Liver (tissue), 9 donors: Measurements from ENCODE around the gene GUCD1. TPM values are rescaled to one million over a fixed set of nuclear protein-coding genes. Genes with fewer than 3 reads are reported as not detected.

Source experiments
- DNase-seq: peaks from one replicate; pipeline ENCODE4 v3.0.0-alpha.2; 2017; ENCODE audit warnings: low spot score
- H3K27ac ChIP-seq, 2 donors: one replicate each; pipeline ENCODE4 v1.7.0; 2013; ENCODE audit warnings: inconsistent platforms in 2 of 2, low read length in 2 of 2, control low read depth in 1 of 2, low read depth in 1 of 2, mild to moderate bottlenecking in 1 of 2
- H3K27me3 ChIP-seq, 4 donors: one replicate each; pipeline versions ENCODE4 v1.6.1 to v1.7.0; 2013; ENCODE audit warnings: low read length in 3 of 4, inconsistent platforms in 1 of 4, mild to moderate bottlenecking in 1 of 4, moderate library complexity in 1 of 4; ENCODE audit not compliant: control insufficient read depth in 4 of 4, insufficient read depth in 4 of 4
- H3K36me3 ChIP-seq, 4 donors: one replicate each; pipeline versions ENCODE4 v1.6.1 to v1.7.0; 2013; ENCODE audit warnings: low read length in 3 of 4, mild to moderate bottlenecking in 3 of 4, low read depth in 1 of 4, moderate library complexity in 1 of 4; ENCODE audit not compliant: control insufficient read depth in 4 of 4, insufficient read depth in 3 of 4
- H3K4me1 ChIP-seq, 4 donors: one replicate each; pipeline versions ENCODE4 v1.6.1 to v1.7.0; 2013; ENCODE audit warnings: low read length in 3 of 4, mild to moderate bottlenecking in 3 of 4, moderate library complexity in 1 of 4; ENCODE audit not compliant: control insufficient read depth in 4 of 4, insufficient read depth in 4 of 4
- H3K4me3 ChIP-seq, 3 donors: one replicate each; pipeline versions ENCODE4 v1.6.1 to v1.7.0; 2013; ENCODE audit warnings: low read length in 3 of 3, control low read depth in 1 of 3, low read depth in 1 of 3, mild to moderate bottlenecking in 1 of 3
- H3K9ac ChIP-seq, 2 donors: one replicate each; pipeline ENCODE4 v1.7.0; 2013; ENCODE audit warnings: low read length in 2 of 2, mild to moderate bottlenecking in 2 of 2, moderate library complexity in 2 of 2, control low read depth in 1 of 2, low read depth in 1 of 2
- H3K9me3 ChIP-seq, 4 donors: one replicate each; pipeline versions ENCODE4 v1.6.1 to v1.7.0; 2013; ENCODE audit warnings: low read length in 3 of 4; ENCODE audit not compliant: control insufficient read depth in 4 of 4
- ATF3 ChIP-seq: IDR thresholded peaks from 2 replicates; pipeline ENCODE4 v1.6.1; 2016; ENCODE audit warnings: antibody characterized with exemption
- CTCF ChIP-seq: fragments of 150-350 bp; IDR thresholded peaks from 2 replicates; pipeline ENCODE4 v1.5.1; 2017; ENCODE audit warnings: improper control_type of control experiment, low read depth, low read length; ENCODE audit not compliant: missing input control
- EGR1 ChIP-seq, 2 donors: IDR thresholded peaks; 2 replicates each; pipeline ENCODE4 v1.6.1; 2016 to 2018; ENCODE audit warnings: antibody characterized with exemption in 2 of 2, low read depth in 2 of 2
- FOXA1 ChIP-seq: IDR thresholded peaks from 2 replicates; pipeline ENCODE4 v1.6.1; 2016; ENCODE audit warnings: antibody characterized with exemption
- FOXA2 ChIP-seq: IDR thresholded peaks from 2 replicates; pipeline ENCODE4 v1.6.1; 2016; ENCODE audit warnings: antibody characterized with exemption
- GABPA ChIP-seq, 2 donors: IDR thresholded peaks in 1 of 2; conservative IDR thresholded peaks in 1 of 2; 2 replicates each; pipeline ENCODE4 v1.6.1; 2016; ENCODE audit warnings: antibody characterized with exemption in 2 of 2, mild to moderate bottlenecking in 1 of 2, moderate library complexity in 1 of 2
- HNF4A ChIP-seq, 2 donors: conservative IDR thresholded peaks; 2 replicates each; pipeline ENCODE4 v1.6.1; 2016; ENCODE audit warnings: antibody characterized with exemption in 2 of 2, mild to moderate bottlenecking in 2 of 2
- HNF4G ChIP-seq: IDR thresholded peaks from 2 replicates; pipeline ENCODE4 v1.6.1; 2016; ENCODE audit warnings: antibody characterized with exemption
- JUND ChIP-seq, 2 donors: IDR thresholded peaks; 2 replicates each; pipeline ENCODE4 v1.6.1; 2016; ENCODE audit warnings: antibody characterized with exemption in 2 of 2
- MAX ChIP-seq: IDR thresholded peaks from 2 replicates; pipeline ENCODE4 v1.6.1; 2016; ENCODE audit warnings: antibody characterized with exemption
- NR2F2 ChIP-seq: IDR thresholded peaks from 2 replicates; pipeline ENCODE4 v1.6.1; 2016; ENCODE audit warnings: antibody characterized with exemption
- RAD21 ChIP-seq, 2 donors: IDR thresholded peaks; 2 replicates each; pipeline ENCODE4 v1.6.1; 2016; ENCODE audit warnings: antibody characterized with exemption in 2 of 2, mild to moderate bottlenecking in 2 of 2
- REST ChIP-seq: IDR thresholded peaks from 2 replicates; pipeline ENCODE4 v1.6.1; 2016; ENCODE audit warnings: antibody characterized with exemption, mild to moderate bottlenecking
- RXRA ChIP-seq, 2 donors: IDR thresholded peaks; 2 replicates each; pipeline ENCODE4 v1.6.1; 2017 to 2018; ENCODE audit warnings: antibody characterized with exemption in 2 of 2, mild to moderate bottlenecking in 1 of 2
- SP1 ChIP-seq: IDR thresholded peaks from 2 replicates; pipeline ENCODE4 v1.6.1; 2018; ENCODE audit warnings: antibody characterized with exemption, mild to moderate bottlenecking
- TAF1 ChIP-seq: conservative IDR thresholded peaks from 2 replicates; pipeline ENCODE4 v1.6.1; 2016; ENCODE audit warnings: antibody characterized with exemption, mild to moderate bottlenecking
- YY1 ChIP-seq: IDR thresholded peaks from 2 replicates; pipeline ENCODE4 v1.6.1; 2016; ENCODE audit warnings: antibody characterized with exemption, mild to moderate bottlenecking
- ZBTB33 ChIP-seq: IDR thresholded peaks from 2 replicates; pipeline ENCODE4 v1.6.1; 2016; ENCODE audit warnings: antibody characterized with exemption
- WGBS: extraction: QIAGEN DNeasy Blood & Tissue Kit; methylation state at CpG from one replicate; pipeline ENCODE4 v1.1.7; 2013; 5-methylcytosine and 5-hydroxymethylcytosine counted together
- polyA plus RNA-seq, 2 donors: library from polyadenylated mRNA; stranded (reverse) in 1 of 2; unstranded in 1 of 2; fragments of 200-250 nt in 1 of 2; fragments of >200 nt in 1 of 2; fragmentation: Nextera tagmentation in 1 of 2; extraction: Ambion mirVana in 1 of 2; gene quantifications; one replicate each; pipeline versions ENCODE4 v1.2.1 to v1.2.3, GENCODE V29; 2013 to 2015
- total RNA-seq, 2 donors: library from RNA; depleted of rRNA; stranded (reverse); fragments of >200 nt; gene quantifications; one replicate each; pipeline ENCODE4 v1.2.3, GENCODE V29; 2014
- donor health status: healthy.
- donor health status: healthy.
- donor health status: healthy.
- donor health status: healthy.
- donor health status: healthy.

GUCD1 gene
- total and polyA plus RNA-seq, 4 donors: 118 to 202 (median 179) TPM

- Histone ChIP-seq H3K9me3 (no peaks in the 10 kb centered on the region), H3K27me3 (no peaks in the 10 kb centered on the region), H3K27ac (peak overlapping the region; percentile 81 to 88), H3K9ac (peak overlapping the region; percentile 40 to 99), H3K4me3 (no peak overlapping the region), H3K4me1 (peaks cover 5 to 83% (median 68%) of the 10 kb centered on the region in 4 donors), H3K36me3 (peaks cover 0 to 9% (median 0%) of the 10 kb centered on the region in 4 donors)
- no peak for DNase-seq
- WGBS: 44% methylated on average over 10 of the region's 10 CpGs
- no peak for TF ChIP-seq REST
- TF ChIP-seq ATF3: no peak
- no peak for TF ChIP-seq FOXA2
- TF ChIP-seq HNF4A (conservative IDR thresholded peaks at IDR 0.05): peak in 1 of 2 donors; percentile 45
Observed at GRCh38 chr22:24499706-24500276, 55.1 kb downstream of the GUCD1 start.

- Histone ChIP-seq H3K27me3 (no peaks in the 10 kb centered on the region), H3K27ac (peak overlapping the region; percentile 81 to 88), H3K4me3 (peak overlapping the region in 1 of 3 donors; percentile 79), H3K9ac (peak overlapping the region; percentile 57 to 99), H3K36me3 (peaks cover 0 to 9% (median 0%) of the 10 kb centered on the region in 4 donors), H3K4me1 (peaks cover 5 to 76% (median 63%) of the 10 kb centered on the region in 4 donors), H3K9me3 (no peaks in the 10 kb centered on the region)
- no peak for TF ChIP-seq FOXA2
- no peak for TF ChIP-seq FOXA1
- TF ChIP-seq MAX: no peak
- no peak for TF ChIP-seq NR2F2
- no peak for TF ChIP-seq YY1
- no peak for TF ChIP-seq TAF1
- TF ChIP-seq SP1: no peak
- DNase-seq: no peak
- 60% methylated on average over 11 of the region's 11 CpGs for WGBS
Observed at GRCh38 chr22:24498824-24499223, 56.1 kb downstream of the GUCD1 start.

GRCh38 chr22:24497841-24498258, 57.1 kb downstream of the GUCD1 start:
- WGBS: 41% methylated on average over 2 of the region's 2 CpGs
- Histone ChIP-seq H3K27ac (peak overlapping the region; percentile 81 to 88), H3K36me3 (peaks cover 0 to 9% (median 0%) of the 10 kb centered on the region in 4 donors), H3K9me3 (no peaks in the 10 kb centered on the region), H3K4me3 (peak overlapping the region; percentile 24 to 79 (median 60)), H3K4me1 (peaks cover 3 to 66% (median 59%) of the 10 kb centered on the region in 4 donors), H3K9ac (peak overlapping the region; percentile 66 to 99), H3K27me3 (no peaks in the 10 kb centered on the region)
- no peak for DNase-seq
- TF ChIP-seq HNF4A (conservative IDR thresholded peaks at IDR 0.05): peak; percentile 80 to 83
- TF ChIP-seq ATF3: no peak
- no peak for TF ChIP-seq YY1
- no peak for TF ChIP-seq GABPA (IDR thresholded peaks at IDR 0.05 in 1 of 2, conservative IDR thresholded peaks at IDR 0.05 in 1 of 2)
- TF ChIP-seq EGR1 (IDR thresholded peaks at IDR 0.05; ENCODE audit: low read depth in 2 of 2): peak in 1 of 2 donors; percentile 27
- TF ChIP-seq MAX: peak; percentile 51
- peak; percentile 70 to 75 for TF ChIP-seq RXRA (IDR thresholded peaks at IDR 0.05)
- TF ChIP-seq NR2F2: peak; percentile 72
- TF ChIP-seq FOXA1: no peak
- TF ChIP-seq SP1: peak; percentile 31
- TF ChIP-seq HNF4G: peak; percentile 51
- TF ChIP-seq CTCF: no peak
- no peak for TF ChIP-seq JUND (IDR thresholded peaks at IDR 0.05)
- peak in 1 of 2 donors; percentile 11 for TF ChIP-seq RAD21 (IDR thresholded peaks at IDR 0.05)
- TF ChIP-seq TAF1: no peak
- TF ChIP-seq ZBTB33: no peak
